HG03378 (cell line): ENCODE measurements around the gene MMP24.
"Not testable (repeated sequence)": the region's sequence is repeated elsewhere in the genome, so short reads cannot be mapped to it uniquely, and the experiment has no call there.

Experiments used
- ATAC-seq: cut with Tn5 transposase; IDR thresholded peaks from one replicate; pipeline ENCODE4 v1.9.1; 2021; ENCODE audit warnings: mild to moderate bottlenecking, moderate library complexity; ENCODE audit not compliant: unreplicated experiment

MMP24 gene

DNA sequence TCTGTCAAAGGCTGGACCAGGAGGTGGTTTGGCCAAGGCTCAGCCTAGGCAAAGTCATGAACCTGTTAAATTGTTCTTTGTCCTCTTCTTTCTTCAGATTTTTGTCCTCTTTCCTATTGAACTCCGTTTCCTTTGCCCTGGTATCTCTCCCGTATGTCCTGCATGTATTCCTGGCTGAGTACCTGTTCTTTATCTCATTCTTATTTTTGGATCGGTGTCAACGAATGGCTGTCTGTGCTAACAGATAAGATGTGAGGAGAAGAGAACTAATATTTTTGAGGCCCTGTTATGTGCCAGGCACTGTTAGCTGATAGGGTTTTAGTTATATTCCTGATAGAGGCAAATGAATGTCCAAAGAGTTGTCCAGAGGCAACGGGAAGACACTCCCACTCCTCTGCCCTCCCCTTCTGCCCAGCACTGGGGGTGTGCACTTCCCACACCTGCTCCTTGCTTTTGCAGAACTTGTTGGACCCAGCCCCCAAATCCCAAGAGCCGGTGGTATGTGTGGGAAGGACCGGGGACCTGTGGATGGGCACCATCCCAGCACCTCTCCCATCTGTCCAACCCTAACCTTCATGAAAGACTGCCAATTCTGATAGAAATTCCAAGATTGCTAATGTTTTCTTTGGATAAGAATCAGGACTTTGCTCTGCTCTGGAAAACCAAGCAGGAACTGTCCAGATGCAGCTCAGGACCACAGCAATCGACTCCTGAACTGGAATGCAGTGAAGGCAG lies 30.9 kb downstream of the MMP24 start:
- ATAC-seq, result no peak

DNA sequence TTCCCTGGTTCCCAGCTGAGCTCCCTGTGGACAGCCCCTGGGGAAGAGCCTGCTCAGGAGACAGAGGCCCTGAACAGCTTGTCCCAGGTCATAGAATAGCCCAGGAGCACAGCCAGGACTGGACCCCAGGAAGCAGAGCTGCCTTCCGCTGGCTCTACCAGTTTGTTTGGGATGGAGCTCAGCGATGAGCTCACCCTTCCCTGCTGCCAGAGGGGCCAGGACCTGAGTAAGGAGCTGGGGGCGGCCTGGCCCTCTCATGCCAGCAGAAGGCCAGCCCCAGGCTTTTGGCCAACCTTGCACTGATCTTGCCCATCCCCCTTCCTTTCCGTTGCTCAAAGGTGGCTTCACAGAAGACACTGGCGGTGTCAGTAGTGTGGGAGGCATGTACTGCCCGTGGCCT lies 33.9 kb downstream of the MMP24 start:
- no peak for ATAC-seq

DNA sequence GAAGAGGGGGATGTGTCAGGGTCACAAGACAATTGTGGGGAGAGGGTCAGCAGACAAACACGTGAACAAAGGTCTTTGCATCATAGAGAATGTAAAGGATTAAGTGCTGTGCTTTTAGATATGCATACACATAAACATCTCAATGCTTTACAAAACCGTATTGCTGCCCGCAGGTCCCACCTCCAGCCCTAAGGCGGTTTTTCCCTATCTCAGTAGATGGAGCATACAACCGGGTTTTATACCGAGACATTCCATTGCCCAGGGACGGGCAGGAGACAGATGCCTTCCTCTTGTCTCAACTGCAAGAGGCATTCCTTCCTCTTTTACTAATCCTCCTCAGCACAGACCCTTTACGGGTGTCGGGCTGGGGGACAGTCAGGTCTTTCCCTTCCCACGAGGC lies 35.8 kb downstream of the MMP24 start:
- ATAC-seq, result not testable (repeated sequence)

DNA sequence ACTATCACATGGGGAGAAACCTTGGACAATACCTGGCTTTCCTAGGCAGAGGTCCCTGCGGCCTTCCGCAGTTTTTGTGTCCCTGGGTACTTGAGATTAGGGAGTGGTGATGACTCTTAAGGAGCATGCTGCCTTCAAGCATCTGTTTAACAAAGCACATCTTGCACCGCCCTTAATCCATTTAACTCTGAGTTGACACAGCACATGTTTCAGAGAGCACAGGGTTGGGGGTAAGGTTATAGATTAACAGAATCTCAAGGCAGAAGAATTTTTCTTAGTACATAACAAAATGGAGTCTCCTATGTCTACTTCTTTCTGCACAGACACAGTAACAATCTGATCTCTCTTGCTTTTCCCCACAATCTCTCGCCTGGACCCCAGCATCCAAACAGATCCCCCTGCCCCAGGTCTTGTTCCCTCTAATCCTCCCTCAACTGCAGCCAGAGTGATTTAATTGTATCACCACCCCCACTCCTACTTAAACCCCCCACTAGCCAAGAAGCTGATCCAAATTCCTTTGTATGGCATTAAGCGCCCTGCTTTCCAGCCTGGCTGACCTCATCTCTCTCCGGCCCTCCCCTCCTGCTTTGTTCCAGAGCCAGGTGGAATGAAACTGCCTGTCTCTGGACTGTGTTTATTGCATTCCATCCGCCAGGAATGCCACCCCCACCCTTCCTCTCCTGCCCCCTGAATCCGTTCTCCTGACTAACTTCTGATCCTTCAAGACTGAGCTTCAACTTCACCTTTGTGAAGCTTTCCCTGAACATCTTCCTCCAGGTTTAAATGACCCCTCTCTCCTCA lies 36.4 kb downstream of the MMP24 start:
- not testable (repeated sequence) for ATAC-seq

DNA sequence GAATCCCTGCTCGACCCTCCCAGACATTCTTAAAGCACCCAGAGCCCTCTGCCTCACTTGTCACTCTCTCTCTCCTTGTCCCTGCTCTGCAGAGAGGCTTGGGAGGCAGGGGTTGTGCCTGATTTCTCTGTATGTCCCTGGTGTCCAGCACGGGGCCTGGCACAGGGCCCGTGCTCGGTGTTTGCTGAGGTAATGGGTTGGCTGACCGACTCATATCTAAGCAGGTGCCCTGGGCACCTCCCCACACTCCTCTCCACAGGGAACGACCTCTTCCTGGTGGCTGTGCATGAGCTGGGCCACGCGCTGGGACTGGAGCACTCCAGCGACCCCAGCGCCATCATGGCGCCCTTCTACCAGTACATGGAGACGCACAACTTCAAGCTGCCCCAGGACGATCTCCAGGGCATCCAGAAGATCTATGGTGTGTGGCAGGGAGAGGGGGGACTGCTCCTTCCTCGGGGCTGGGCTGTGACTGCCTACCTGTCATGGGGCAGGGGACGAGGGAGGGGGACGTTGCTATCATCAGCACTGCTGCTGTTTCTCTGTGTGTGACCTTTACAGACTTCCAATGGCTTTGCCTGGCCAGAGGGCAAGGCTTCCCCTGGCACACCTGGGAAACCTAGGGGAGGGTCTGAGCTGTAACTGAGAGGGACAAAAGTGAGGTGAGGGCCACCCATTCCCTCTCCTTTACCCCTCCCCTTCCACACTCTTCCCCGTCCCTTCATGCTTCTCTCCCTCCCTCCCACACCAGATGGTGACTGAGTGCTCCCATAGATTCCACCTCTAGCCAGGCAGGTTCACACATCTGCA lies 37.2 kb downstream of the MMP24 start:
- ATAC-seq, result no peak

DNA sequence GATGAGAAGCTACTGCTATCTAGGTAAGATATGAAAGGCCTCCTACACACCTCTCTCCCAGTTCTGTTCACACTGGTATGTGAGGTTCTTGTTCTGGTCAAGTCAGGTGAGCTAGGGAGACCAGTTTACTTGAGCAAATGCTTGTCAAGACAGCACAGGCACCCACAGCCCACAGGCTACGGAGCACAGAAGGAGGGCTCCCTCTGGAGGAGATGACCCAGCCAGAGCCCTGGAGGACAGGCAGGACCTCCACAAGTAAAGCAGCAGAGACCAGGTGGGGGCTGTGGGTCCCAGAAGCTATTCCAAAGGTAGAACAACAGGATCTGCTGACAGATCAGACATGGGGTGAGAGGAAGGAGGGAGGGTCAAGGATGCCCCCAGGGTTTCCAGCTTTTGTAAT lies 38.3 kb downstream of the MMP24 start:
- ATAC-seq, result no peak

DNA sequence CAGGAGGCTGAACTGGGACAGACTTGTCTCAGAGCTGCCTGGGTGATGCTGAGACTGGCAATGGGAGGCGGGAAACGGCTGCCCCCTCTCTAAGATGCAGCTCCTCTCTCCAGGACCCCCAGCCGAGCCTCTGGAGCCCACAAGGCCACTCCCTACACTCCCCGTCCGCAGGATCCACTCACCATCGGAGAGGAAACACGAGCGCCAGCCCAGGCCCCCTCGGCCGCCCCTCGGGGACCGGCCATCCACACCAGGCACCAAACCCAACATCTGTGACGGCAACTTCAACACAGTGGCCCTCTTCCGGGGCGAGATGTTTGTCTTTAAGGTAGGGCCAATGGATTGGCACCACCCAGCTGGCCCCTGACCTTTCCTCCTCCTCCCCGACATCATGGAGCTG lies 40.6 kb downstream of the MMP24 start:
- ATAC-seq, result no peak

DNA sequence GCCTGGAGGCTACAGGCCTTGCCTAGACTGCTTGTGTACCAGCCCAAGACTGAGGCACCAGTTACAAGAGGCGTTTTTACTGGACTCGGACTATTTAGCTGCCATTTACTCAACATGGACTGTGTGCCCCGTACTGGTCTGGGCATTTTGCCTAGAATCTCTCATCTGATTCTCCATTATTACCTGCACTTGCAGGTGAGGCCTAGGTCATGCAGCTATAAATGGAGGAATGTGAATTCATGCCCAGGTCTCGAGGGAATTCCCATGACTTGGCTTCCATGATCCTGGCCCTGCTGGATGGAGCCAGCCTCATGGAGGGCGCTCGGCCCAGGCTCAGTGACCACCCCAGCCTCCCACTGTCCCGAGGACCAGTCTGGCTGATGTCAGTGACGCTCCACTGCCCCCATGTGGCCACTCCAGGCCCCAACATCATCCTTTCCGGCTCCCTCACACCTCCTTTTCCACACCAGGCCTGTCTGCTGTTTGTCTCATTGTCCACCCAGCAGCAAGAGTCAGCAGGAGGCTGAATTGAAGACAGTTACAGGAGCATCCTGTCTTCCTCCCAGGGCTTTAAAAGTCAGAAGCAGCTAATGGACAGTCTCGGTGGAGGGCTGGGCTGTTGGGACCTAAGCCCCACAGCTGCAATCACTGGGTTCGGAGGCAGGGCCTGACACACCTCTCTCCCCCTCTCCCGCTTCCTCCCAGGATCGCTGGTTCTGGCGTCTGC lies 42.7 kb downstream of the MMP24 start:
- ATAC-seq, result no peak

DNA sequence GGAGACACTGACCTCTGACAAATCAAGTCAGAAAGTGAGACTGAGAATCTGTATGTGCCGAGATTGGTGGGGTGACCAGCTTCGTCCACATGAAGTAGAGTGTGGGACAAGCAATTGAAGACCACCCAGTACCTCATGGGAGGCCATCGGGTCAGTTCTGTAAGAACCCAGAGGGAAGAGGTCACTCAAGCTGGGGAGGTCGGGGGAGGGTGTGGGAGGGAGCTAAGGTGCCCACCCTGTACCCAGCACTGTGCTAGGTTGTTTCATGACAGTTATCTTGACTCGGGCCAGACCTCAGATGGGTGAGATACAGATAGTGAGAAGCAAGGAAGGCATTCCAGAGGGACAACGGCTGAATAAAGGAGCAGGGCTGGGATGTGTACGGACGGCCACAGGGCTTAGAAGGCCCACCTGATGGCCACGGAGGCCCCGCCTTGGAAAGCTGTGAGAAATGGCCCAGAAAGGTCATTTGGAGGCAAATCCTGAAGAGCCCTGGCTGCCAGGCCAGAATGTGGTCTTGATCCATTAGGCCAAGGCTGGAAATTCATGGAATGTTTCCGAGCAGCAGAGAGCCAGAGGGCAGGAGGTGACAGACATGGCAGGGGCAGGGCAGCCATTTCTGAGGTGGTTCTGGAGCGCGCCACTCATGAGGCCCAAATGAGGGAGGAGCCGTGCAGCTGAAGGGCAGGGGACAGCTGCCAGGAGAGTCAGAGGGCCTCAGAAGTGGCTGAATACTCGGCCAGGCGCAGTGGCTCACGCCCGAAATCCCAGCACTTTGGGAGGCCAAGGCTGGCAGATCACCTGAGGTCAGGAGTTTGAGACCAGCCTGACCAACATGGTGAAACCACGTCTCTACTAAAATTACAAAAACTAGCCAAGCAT lies 43.8 kb downstream of the MMP24 start:
- ATAC-seq, result no peak

DNA sequence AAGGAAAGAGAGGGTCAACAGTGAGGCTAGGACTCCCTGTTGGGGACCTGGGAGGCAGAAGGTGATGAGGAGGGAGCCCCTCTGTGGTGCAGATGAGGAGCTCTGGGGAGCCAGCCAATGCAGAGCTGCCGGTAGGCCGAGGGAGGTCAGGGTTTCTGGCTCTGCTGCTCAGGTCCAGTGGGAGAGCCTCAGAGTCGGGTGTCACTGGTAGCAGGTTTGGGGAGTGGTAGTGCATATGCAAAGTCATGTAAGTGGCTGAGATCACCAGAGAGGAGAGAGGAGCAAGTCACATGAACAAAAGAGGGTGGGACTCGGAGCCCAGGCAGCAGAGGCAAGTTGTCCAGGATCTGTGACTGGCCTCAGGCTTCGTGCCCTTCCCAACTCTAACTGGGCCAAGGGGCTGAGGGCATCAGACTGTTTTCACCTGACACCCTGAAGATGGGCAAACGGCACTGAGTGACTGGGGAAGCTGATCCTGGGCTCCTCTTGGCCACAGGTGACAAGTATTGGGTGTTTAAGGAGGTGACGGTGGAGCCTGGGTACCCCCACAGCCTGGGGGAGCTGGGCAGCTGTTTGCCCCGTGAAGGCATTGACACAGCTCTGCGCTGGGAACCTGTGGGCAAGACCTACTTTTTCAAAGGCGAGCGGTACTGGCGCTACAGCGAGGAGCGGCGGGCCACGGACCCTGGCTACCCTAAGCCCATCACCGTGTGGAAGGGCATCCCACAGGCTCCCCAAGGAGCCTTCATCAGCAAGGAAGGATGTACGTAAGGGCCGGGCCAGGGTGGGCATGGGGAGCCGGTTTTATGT lies 44.8 kb downstream of the MMP24 start:
- ATAC-seq, result no peak

DNA sequence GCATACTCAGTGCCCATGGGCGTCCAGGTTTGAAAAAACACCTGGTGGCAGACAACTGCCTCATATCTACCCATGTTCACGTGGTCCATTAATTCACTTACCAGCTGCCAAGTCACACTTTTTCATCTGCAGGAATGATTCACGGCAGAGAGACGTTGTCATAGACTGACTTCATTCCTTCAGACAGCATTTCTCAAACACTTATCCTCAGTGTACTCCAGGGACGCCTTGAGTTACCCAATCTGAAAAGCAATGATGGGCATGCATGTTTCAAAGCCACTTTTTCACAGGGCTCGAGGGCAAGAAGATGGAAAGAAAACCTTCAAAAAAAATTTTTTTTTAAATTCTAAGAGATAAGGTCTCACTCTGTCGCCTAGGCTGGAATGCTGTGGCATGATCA lies 45.4 kb downstream of the MMP24 start:
- ATAC-seq, result no peak

DNA sequence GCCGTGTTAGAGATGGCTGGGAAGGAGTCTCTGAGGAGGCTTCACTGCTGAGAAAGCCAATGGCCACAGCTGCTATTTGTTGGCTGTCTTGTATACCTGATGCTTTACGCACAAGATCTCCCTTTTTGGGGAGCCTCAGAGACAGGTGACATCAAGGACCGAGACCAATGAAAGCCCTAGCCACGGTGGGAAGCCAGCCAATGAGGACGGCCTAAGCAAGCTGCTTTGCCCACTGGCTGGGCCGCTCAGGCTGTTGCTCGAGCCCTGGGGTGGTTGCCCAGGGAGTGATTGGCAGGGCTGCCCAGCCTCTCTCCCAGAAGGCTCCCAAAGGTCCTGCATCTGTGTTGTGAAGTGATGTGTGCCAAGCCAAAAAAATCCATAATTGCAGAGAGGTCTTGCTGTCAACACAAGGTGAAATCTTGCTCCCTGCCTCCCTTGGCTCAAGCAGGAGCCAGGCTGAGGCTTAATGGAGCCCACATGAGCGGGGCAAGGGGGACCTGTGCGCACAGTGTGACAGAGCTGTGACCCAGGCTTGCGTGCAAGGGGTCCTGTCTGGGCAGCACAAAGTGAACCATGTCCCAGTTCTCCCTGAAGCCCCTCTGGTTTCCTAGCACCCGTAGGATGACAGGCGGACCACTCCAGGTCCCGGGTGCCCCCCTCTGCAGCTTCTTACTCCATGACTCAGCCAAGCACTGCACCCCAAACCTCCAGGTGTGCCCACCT lies 47.1 kb downstream of the MMP24 start:
- no peak for ATAC-seq

DNA sequence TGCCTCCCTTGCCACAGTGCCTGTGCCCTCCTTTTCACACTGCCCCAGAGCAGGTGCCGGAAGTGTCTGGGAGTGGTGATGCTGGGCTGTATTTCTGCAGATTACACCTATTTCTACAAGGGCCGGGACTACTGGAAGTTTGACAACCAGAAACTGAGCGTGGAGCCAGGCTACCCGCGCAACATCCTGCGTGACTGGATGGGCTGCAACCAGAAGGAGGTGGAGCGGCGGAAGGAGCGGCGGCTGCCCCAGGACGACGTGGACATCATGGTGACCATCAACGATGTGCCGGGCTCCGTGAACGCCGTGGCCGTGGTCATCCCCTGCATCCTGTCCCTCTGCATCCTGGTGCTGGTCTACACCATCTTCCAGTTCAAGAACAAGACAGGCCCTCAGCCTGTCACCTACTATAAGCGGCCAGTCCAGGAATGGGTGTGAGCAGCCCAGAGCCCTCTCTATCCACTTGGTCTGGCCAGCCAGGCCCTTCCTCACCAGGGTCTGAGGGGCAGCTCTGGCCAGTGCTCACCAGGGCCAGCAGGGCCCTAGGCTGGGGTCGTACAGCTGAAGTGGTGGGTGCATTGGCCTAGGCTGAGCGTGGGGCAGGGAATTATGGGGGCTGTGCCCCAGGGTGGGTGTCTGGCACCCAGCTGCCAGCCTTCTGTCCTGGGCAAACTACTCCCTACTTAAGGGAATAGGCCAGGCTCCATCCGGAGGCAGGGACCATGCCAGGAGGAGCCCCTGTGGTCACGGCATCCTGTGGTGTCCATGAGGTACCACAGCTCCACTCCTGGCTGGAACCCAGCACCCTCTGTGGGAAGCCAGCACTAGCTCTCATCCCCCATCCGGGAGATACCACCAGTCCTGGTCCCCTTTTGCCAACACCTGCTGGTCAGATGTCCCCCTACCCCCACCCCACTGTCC lies 47.9 kb downstream of the MMP24 start:
- no peak for ATAC-seq

DNA sequence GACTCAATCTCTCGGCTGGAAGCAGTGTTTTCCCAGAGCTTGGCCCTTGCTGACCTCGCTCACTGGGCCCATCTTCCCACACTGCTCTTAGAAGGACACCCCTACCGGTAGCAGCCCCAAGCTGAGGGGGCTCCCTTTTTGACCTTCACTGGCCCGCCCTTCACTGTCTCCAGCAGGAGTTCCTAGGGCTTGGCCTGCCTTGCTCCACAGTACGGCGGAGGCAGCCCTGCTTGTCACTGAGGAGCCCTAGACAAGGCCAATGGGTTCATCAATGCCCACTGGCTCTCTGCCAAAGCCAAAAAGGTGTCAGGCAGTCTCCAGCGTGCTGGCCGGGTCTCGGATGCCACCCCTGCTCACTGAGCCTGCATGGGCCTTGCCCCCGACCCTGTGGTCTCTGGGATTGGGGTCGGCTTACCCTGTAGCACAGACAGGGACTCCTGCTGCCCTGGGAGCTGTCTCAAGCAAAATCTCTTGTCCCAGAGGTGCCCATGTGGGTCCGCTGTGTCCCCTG lies 49.3 kb downstream of the MMP24 start:
- ATAC-seq, result no peak

DNA sequence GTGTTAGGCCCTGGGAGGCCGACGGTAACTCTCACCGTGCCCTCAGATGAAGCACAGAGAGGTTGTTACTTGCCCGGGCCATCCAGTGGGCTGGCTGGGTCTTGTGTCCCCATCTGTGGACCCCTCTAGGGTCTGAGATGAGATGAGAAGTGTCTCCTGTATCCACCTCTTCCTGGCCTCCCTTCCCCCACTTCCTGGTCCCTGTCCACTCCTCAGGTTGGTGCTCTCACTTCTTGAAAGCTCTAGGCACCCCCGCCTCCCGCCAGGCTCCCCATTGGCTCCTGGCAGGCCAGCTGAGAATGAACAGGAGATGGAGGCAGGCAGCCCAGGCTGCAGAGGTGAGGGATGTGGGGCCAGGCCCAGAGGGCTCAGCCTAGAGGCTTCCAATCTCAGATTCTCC lies 49.9 kb downstream of the MMP24 start:
- no peak for ATAC-seq

DNA sequence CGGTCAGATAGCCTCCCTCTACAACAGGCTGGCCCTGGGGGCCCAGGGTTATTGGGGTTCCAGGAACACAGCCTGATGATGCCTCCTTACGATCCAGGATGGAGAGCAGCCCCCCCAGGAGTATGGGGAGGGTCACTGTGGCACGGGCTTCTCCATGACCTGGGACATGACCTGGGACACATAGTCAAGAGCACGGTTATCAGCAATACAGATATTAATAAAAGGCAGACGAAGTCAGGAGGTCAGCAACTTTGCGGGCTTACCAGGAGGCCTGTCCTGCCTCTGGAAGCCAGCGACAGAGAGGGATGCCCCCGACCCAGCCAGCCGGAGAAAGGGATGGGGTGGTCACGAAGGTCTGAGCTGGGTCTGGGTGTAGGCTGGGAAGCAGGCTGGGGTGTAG lies 50.6 kb downstream of the MMP24 start:
- no peak for ATAC-seq
